T follicular helper cell (primary cell): ENCODE data around the gene PLCH1.

Experiments used
- DNase-seq: peaks from one replicate; pipeline ENCODE4 v3.0.0-alpha.2; 2020; ENCODE audit warnings: low read depth

The PLCH1 gene

GRCh38 chr3:155481591-155481990 lies 263.3 kb downstream of the PLCH1 start:
- no peak for DNase-seq

- no peak for DNase-seq
Observed at GRCh38 chr3:155481089-155481488, 263.8 kb downstream of the PLCH1 start.

- no peak for DNase-seq
Observed at GRCh38 chr3:155465664-155466063, 279.2 kb downstream of the PLCH1 start.

- no peak for DNase-seq
Observed at GRCh38 chr3:155462672-155463071, 282.2 kb downstream of the PLCH1 start.

GRCh38 chr3:155457591-155457990 lies 287.3 kb downstream of the PLCH1 start:
- no peak for DNase-seq

- no peak for DNase-seq
Observed at GRCh38 chr3:155455765-155456164, 289.1 kb downstream of the PLCH1 start.

GRCh38 chr3:155453512-155453911 lies 291.4 kb downstream of the PLCH1 start:
- DNase-seq, result no peak

- DNase-seq, result no peak
Observed at GRCh38 chr3:155449613-155450267, 295.1 kb downstream of the PLCH1 start.

GRCh38 chr3:155448531-155448930 lies 296.3 kb downstream of the PLCH1 start:
- no peak for DNase-seq

- no peak for DNase-seq
Observed at GRCh38 chr3:155446366-155446765, 298.5 kb downstream of the PLCH1 start.

- no peak for DNase-seq
Observed at GRCh38 chr3:155444771-155445170, 300.1 kb downstream of the PLCH1 start.

- DNase-seq, result no peak
Observed at GRCh38 chr3:155443815-155444214, 301.1 kb downstream of the PLCH1 start.

- no peak for DNase-seq
Observed at GRCh38 chr3:155442072-155442471, 302.8 kb downstream of the PLCH1 start.

- DNase-seq, result no peak
Observed at GRCh38 chr3:155441506-155441905, 303.4 kb downstream of the PLCH1 start.

GRCh38 chr3:155441026-155441425 lies 303.8 kb downstream of the PLCH1 start:
- DNase-seq, result no peak

GRCh38 chr3:155435821-155436220 lies 309.1 kb downstream of the PLCH1 start:
- no peak for DNase-seq

GRCh38 chr3:155431856-155432570 lies 312.9 kb downstream of the PLCH1 start:
- no peak for DNase-seq

GRCh38 chr3:155428563-155428962 lies 316.3 kb downstream of the PLCH1 start:
- DNase-seq, result no peak

- no peak for DNase-seq
Observed at GRCh38 chr3:155426524-155427230, 318.2 kb downstream of the PLCH1 start.

- no peak for DNase-seq
Observed at GRCh38 chr3:155425396-155425795, 319.5 kb downstream of the PLCH1 start.

- no peak for DNase-seq
Observed at GRCh38 chr3:155424323-155424710, 320.6 kb downstream of the PLCH1 start.

GRCh38 chr3:155423526-155424322 lies 321.1 kb downstream of the PLCH1 start:
- no peak for DNase-seq
